GM10266 (cell line): ENCODE data around the gene SRRM4.

Source experiments
- DNase-seq: peaks from one replicate; pipeline ENCODE4 v3.0.0; 2012; ENCODE audit errors: extremely low spot score
- TF ChIP-seq, protein P1 (sequence below): IDR thresholded peaks from 2 replicates; pipeline ENCODE4 v1.5.1; 2012; ENCODE audit warnings: mild to moderate bottlenecking, low read depth; ENCODE audit not compliant: control insufficient read depth, insufficient read depth; ENCODE audit errors: missing control alignments

The SRRM4 gene

DNA sequence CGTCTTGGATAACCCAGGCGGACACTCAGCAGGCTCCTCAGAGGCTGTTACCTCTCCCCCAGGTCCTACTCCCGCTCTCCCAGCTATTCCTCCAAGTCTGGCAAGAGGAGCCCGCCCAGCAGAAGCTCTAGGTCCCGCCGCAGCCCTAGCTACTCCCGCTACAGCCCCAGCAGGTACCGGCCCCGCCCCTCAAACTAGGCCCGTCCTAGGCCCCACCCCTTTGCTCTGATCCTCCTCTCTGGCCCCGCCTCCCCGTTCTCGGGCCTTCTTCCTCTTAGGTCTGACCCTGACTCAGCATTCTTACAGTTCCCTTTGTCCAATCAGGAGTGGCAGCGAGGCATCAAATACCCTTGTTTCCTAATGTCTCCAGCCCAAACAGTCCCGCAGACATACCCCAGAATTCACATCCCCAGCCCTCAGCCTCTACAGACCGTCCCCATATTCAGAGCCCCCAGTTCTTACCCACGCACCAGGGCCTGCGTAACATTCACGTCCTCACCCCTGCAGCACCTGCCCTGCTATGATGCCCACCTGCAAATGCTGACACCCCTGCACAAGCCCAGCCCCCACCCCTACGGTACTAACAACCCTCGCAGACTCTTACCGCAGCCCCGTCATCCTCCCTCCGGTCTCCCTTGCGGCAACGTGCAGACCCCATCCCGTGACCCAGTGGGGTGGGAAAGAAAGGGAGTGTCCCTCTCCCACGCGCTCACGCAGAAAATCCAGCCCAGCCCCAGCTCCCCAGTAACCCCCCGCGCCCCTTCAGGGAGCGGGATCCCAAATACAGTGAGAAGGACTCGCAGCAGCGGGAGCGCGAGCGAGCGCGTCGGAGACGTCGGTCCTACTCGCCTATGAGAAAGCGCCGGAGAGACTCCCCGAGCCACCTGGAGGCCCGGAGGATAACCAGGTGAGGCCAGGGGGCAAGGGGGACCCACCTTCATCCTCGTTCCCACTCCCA lies 172.4 kb downstream of the SRRM4 start:
- TF ChIP-seq, protein P1, sequence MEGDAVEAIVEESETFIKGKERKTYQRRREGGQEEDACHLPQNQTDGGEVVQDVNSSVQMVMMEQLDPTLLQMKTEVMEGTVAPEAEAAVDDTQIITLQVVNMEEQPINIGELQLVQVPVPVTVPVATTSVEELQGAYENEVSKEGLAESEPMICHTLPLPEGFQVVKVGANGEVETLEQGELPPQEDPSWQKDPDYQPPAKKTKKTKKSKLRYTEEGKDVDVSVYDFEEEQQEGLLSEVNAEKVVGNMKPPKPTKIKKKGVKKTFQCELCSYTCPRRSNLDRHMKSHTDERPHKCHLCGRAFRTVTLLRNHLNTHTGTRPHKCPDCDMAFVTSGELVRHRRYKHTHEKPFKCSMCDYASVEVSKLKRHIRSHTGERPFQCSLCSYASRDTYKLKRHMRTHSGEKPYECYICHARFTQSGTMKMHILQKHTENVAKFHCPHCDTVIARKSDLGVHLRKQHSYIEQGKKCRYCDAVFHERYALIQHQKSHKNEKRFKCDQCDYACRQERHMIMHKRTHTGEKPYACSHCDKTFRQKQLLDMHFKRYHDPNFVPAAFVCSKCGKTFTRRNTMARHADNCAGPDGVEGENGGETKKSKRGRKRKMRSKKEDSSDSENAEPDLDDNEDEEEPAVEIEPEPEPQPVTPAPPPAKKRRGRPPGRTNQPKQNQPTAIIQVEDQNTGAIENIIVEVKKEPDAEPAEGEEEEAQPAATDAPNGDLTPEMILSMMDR, result no peak
- DNase-seq, result no peak

DNA sequence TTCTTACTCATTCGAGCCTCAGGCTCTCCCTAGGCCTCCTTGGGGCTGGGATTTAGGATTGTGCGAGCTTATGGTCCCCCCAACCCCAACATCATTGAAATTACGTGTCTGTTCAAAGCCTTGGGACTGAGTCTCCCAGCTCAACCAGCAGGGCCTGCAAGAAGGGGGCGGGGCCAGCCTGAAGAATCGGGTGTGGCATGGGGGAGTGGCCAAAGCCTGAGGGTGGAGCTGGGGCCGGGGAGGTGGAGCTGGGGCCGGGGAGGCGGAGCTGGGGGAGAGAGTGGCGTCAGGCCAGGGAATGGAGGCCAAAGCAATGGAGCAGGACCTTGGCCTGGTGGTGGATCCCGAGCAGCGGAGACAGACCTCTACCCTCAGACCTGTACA lies 173.1 kb downstream of the SRRM4 start:
- TF ChIP-seq, protein P1, result no peak
- no peak for DNase-seq

DNA sequence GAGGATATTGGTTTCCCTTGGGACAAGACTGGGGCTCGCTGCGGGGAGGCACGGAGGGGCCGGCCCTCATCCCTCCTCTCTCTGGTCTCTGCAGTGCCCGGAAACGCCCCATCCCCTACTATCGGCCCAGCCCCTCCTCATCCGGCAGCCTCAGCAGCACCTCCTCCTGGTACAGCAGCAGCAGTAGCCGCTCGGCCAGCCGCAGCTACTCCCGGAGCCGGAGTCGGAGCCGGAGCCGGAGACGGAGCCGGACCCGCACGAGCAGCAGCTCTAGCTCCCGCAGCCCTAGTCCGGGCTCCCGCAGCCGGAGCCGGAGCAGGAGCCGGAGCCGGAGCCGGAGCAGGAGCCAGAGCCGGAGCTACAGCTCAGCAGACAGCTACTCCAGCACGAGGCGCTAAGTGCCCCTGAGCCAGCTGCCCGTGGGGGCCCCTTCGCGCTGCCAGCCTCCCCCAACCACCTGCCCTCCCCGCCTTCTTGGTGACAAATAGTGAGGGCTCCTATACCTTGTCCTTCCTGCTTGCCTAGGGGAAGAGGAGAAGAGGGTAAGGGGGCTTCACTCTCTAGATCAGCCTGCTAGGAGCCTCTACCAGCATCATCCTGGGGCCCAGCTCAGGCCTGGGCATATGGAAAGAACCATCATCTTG lies 175.2 kb downstream of the SRRM4 start:
- DNase-seq, result no peak
- TF ChIP-seq, protein P1, result no peak

DNA sequence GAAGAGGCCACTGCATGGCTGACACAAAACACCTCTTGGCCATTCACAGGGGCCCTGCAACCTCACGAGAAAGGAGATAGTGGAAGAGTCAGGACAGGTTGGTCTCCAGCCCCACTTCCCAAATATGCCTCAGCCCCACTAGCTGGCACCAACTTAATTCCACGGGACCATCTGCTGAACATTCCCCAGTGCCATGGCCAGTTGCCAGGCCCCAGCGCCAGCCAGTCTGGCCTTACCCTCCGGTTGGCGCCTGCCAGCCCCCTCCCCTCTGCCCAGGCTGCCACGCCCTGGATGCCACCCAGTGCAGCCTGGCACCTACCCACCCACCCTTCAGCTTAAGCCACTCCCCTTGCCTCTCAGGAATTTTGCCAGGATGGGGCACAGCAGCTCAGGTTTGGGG lies 176.2 kb downstream of the SRRM4 start:
- TF ChIP-seq, protein P1, result no peak

GRCh38 chr12:119157978-119158377 lies 176.6 kb downstream of the SRRM4 start:
- TF ChIP-seq, protein P1, result no peak
- DNase-seq, result no peak

More for the DNA sequence above, 176.2 kb downstream of the SRRM4 start:
- DNase-seq, result no peak

- TF ChIP-seq, protein P1, result no peak
- DNase-seq, result no peak
Observed at GRCh38 chr12:119158402-119158801, 177.1 kb downstream of the SRRM4 start.

- TF ChIP-seq, protein P1, result no peak
- DNase-seq, result no peak
Observed at GRCh38 chr12:119159844-119160243, 178.5 kb downstream of the SRRM4 start.
